Lower lobe of right lung (tissue), 2 donors: ENCODE data around the gene DYRK1A. TPM values are rescaled to one million over a fixed set of nuclear protein-coding genes. Genes with fewer than 3 reads are reported as not detected.
A peak's percentile ranks its signal among the peaks of the same experiment; 100 is the strongest.

ENCODE experiments used
- ATAC-seq, 2 donors: fragments of 200-7000 bp; cut with Tn5 transposase; one replicate each; pipeline ENCODE4 v1.9.1; 2020 to 2022; ENCODE audit warnings: mild to moderate bottlenecking in 2 of 2, moderate library complexity in 2 of 2
- DNase-seq: peaks from one replicate; pipeline ENCODE4 v3.0.0-alpha.2; 2020
- H3K27ac ChIP-seq: fragments of 200-600 bp; one replicate; pipeline ENCODE4 v1.8.0; 2022
- H3K27me3 ChIP-seq: fragments of 200-600 bp; one replicate; pipeline ENCODE4 v1.8.0; 2022; ENCODE audit warnings: low read depth
- H3K36me3 ChIP-seq: fragments of 200-600 bp; one replicate; pipeline ENCODE4 v1.8.0; 2022; ENCODE audit warnings: mild to moderate bottlenecking
- H3K4me1 ChIP-seq: fragments of 200-600 bp; one replicate; pipeline ENCODE4 v1.8.0; 2022
- H3K4me3 ChIP-seq: fragments of 200-600 bp; one replicate; pipeline ENCODE4 v1.8.0; 2022; ENCODE audit warnings: mild to moderate bottlenecking
- H3K9me3 ChIP-seq: fragments of 200-600 bp; one replicate; pipeline ENCODE4 v1.8.0; 2022
- intact Hi-C: fragments of 100-400 bp; cut with DNase I; formaldehyde crosslinking; loops from one replicate; pipeline ENCODE4 v1.11.0; 2022
- total RNA-seq: library from RNA; stranded (reverse); fragmentation: NEBNext Ultra II Directional; extraction: Animal tissue kit (Norgen Biotek cat#: 25700); gene quantifications from one replicate; pipeline ENCODE4 v1.2.1, GENCODE V29; 2021
- TF ChIP-seq, protein P1 (sequence below): fragments of 200-600 bp; IDR thresholded peaks from one replicate; pipeline ENCODE4 v1.8.0; 2022; ENCODE audit warnings: antibody characterized with exemption, mild to moderate bottlenecking
- donor health status: DM: no; HTN: yes; CAD: no; lungs with severe emphysema.

Gene DYRK1A
- total RNA-seq, 1 donor from 2014 or later, result 67.7 TPM

DNA sequence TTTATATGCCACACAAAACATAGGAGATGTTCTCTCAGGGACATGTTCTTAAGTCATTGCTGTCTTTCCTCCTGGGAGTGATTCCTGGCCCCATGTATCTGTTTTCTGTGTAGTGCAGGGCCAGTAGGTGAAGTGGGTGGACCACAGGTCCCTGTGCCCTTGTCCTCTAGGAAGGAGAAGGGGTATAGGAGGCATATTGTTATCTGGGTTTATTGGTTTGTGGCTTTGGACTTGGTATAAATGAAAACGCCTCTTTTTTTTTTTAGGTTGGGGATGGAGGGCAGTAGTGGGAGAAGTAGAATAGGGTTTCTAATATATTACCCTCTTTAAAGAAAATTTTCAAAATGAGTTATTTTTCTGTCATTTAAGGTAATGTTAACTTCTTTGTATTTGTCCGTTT is 29.4 kb downstream of the DYRK1A start:
- Histone ChIP-seq H3K27me3 (no peaks in the 10 kb centered on the region), H3K4me1 (peaks cover 84% of the 10 kb centered on the region), H3K9me3 (no peaks in the 10 kb centered on the region), H3K4me3 (no peak overlapping the region), H3K27ac (no peak overlapping the region), H3K36me3 (no peaks in the 10 kb centered on the region)
- DNase-seq (no peak), ATAC-seq (no peak)
- intact Hi-C loops, result no loop called here
- TF ChIP-seq, protein P1, sequence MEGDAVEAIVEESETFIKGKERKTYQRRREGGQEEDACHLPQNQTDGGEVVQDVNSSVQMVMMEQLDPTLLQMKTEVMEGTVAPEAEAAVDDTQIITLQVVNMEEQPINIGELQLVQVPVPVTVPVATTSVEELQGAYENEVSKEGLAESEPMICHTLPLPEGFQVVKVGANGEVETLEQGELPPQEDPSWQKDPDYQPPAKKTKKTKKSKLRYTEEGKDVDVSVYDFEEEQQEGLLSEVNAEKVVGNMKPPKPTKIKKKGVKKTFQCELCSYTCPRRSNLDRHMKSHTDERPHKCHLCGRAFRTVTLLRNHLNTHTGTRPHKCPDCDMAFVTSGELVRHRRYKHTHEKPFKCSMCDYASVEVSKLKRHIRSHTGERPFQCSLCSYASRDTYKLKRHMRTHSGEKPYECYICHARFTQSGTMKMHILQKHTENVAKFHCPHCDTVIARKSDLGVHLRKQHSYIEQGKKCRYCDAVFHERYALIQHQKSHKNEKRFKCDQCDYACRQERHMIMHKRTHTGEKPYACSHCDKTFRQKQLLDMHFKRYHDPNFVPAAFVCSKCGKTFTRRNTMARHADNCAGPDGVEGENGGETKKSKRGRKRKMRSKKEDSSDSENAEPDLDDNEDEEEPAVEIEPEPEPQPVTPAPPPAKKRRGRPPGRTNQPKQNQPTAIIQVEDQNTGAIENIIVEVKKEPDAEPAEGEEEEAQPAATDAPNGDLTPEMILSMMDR, result no peak

DNA sequence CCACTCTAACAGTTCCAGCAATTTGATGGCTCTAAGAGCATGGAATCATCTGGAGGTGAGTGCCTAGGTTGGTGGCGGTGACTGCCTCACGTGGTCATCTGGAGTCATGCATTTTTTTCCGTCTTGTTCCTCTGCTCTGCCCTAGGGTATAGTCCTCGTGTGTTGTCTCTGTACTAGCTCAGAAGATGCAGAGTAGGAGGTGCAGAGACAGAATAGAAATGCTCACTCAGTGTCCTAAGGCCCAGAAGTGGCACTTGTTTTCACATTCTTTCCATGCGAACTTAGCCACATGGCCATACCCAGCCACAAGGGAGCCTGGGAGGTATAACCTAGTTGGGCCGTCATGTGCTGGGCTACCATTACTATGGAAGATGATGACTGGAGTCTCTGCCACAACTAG is 30.3 kb downstream of the DYRK1A start:
- intact Hi-C loops, result no loop called here
- Histone ChIP-seq H3K36me3 (no peaks in the 10 kb centered on the region), H3K27ac (no peak overlapping the region), H3K4me1 (peaks cover 75% of the 10 kb centered on the region), H3K27me3 (no peaks in the 10 kb centered on the region), H3K9me3 (peaks cover 3% of the 10 kb centered on the region), H3K4me3 (no peak overlapping the region)
- DNase-seq (no peak), ATAC-seq (peak in 1 of 2 donors; percentile 40)
- TF ChIP-seq, protein P1, result no peak

DNA sequence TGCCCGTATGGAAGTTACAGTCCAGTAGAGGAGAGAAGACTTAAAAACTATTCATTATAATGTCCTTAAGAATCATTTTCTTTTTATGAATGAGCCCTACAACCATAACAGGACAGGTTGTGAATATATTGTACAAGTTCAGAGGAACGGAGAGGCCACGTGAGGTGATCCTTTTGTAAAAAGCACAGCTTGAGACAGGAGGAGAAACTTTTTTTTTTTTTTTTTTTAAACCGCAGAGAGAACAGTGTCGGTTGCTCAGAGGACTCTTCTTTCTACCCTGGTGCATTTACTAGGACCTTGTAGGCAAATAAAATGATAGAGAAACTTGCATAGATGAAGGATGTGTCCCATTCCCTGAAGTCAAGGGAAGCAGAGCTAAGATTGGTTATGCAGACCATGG is 32.1 kb downstream of the DYRK1A start:
- Histone ChIP-seq H3K27me3 (no peaks in the 10 kb centered on the region), H3K9me3 (peaks cover 9% of the 10 kb centered on the region), H3K4me1 (peaks cover 62% of the 10 kb centered on the region), H3K4me3 (no peak overlapping the region), H3K36me3 (no peaks in the 10 kb centered on the region), H3K27ac (no peak overlapping the region)
- no peak for ATAC-seq
- TF ChIP-seq, protein P1, result no peak
- intact Hi-C loops, result no loop called here
- DNase-seq, result no peak

DNA sequence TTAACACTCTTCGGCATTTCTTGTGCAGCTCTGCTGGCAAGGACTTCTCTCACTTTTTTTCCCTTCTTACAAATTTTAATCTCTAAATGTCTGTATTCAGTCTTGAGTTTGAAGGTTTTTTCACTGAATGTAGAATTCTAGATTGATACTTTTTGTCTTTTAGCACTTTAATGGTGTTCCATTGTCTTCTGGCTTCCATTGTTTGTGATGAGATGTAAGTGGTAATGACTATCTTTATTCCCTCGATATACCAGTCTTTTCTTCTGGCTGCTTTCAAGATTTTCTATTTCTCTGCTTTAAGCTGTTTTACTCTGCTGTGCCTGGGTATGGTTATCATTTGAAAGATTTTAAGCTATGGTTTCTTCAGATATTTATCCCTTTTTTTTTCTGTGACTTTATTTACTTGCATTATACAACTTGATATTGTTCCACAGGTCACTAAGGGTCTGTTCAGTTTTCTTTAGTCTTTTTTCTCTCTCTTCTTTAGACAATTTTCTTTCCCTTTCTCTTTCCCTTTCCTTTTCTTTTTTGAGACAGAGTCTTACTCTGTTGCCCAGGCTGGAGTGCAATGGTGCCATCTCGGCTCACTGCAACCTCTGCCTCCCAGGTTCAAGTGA is 35.8 kb downstream of the DYRK1A start:
- H3K9me3 ChIP-seq, result peaks cover 9% of the 10 kb centered on the region
- no peak overlapping the region for H3K27ac ChIP-seq
- peaks cover 54% of the 10 kb centered on the region for H3K4me1 ChIP-seq
- intact Hi-C loops, result no loop called here
- DNase-seq, result no peak
- H3K36me3 ChIP-seq, result no peaks in the 10 kb centered on the region
- TF ChIP-seq, protein P1, result no peak
- no peak overlapping the region for H3K4me3 ChIP-seq
- no peaks in the 10 kb centered on the region for H3K27me3 ChIP-seq
- no peak for ATAC-seq

DNA sequence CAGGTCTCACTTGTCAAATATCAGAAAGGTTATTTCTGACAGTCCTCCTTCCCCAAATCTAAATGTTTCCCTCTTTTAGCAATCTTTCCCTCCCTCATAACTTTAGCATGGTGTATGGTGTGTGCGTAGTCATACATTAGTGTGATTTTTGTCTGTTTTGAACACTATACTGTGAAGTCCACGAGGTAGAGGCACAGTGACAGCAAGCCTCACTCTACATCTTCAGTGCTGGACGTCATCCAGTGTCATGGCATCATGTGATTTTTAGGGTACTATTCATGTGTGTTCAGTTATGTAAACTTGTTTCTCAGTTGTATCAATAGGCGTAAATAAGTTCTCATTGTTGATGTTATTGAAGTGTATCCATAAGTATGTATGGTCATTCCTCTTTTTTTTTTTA is 39.1 kb downstream of the DYRK1A start:
- Histone ChIP-seq H3K4me1 (peaks cover 48% of the 10 kb centered on the region), H3K9me3 (peaks cover 9% of the 10 kb centered on the region), H3K27ac (no peak overlapping the region), H3K27me3 (no peaks in the 10 kb centered on the region), H3K36me3 (no peaks in the 10 kb centered on the region), H3K4me3 (no peak overlapping the region)
- DNase-seq (no peak), ATAC-seq (no peak)
- intact Hi-C loops, result no loop called here
- TF ChIP-seq, protein P1, result no peak
